H9 (cell line): Measurements from ENCODE around the gene GMPR2. TPM values are rescaled to one million over a fixed set of nuclear protein-coding genes. Genes with fewer than 3 reads are reported as not detected.

ENCODE experiments used
- DNase-seq: peaks from one replicate; pipeline ENCODE4 v3.0.0-alpha.2; 2017
- H2AFZ ChIP-seq: one replicate; pipeline ENCODE4 v1.6.1; 2013; ENCODE audit warnings: mild to moderate bottlenecking, low read length, control low read depth, moderate library complexity
- H2AK5ac ChIP-seq: 2 replicates; pipeline ENCODE4 v1.6.1; 2013; ENCODE audit warnings: low read length, control low read depth, mixed read lengths; ENCODE audit not compliant: insufficient read length
- H2BK120ac ChIP-seq: one replicate; pipeline ENCODE4 v1.6.1; 2013; ENCODE audit warnings: low read depth, mild to moderate bottlenecking, low read length, control low read depth, inconsistent platforms; ENCODE audit not compliant: poor library complexity, severe bottlenecking
- H2BK12ac ChIP-seq: 2 replicates; pipeline ENCODE4 v1.6.1; 2013; ENCODE audit warnings: low read length, control low read depth, mixed read lengths, low read depth; ENCODE audit not compliant: insufficient read length
- H2BK15ac ChIP-seq: 2 replicates; pipeline ENCODE4 v1.6.1; 2013; ENCODE audit warnings: low read depth, low read length, control low read depth
- H2BK20ac ChIP-seq: one replicate; pipeline ENCODE4 v1.6.1; 2013; ENCODE audit warnings: low read depth, mild to moderate bottlenecking, low read length, control low read depth, inconsistent platforms; ENCODE audit not compliant: poor library complexity, severe bottlenecking
- H2BK5ac ChIP-seq: 2 replicates; pipeline ENCODE4 v1.6.1; 2013; ENCODE audit warnings: low read length, control low read depth, mixed read lengths; ENCODE audit not compliant: insufficient read length
- H3K14ac ChIP-seq: 2 replicates; pipeline ENCODE4 v1.6.1; 2013; ENCODE audit warnings: low read length, control low read depth; ENCODE audit not compliant: insufficient read depth
- H3K18ac ChIP-seq: 2 replicates; pipeline ENCODE4 v1.6.1; 2013; ENCODE audit warnings: low read depth, mild to moderate bottlenecking, mixed read lengths, low read length, control low read depth; ENCODE audit not compliant: insufficient read length
- H3K23ac ChIP-seq: 2 replicates; pipeline ENCODE4 v1.6.1; 2013; ENCODE audit warnings: low read length, control low read depth, mixed read lengths, low read depth; ENCODE audit not compliant: insufficient read length
- H3K23me2 ChIP-seq: 2 replicates; pipeline ENCODE4 v1.6.1; 2013; ENCODE audit warnings: low read depth, mild to moderate bottlenecking, mixed read lengths, low read length, control low read depth; ENCODE audit not compliant: insufficient read length, poor library complexity, severe bottlenecking
- H3K27ac ChIP-seq: 2 replicates; pipeline ENCODE4 v1.5.1; 2013; ENCODE audit warnings: low read length, control low read depth, mixed read lengths, low read depth; ENCODE audit not compliant: insufficient read length
- H3K27me3 ChIP-seq: 2 replicates; pipeline ENCODE4 v1.6.1; 2013; ENCODE audit warnings: low read length, control low read depth, inconsistent platforms; ENCODE audit not compliant: insufficient read depth
- H3K4ac ChIP-seq: 2 replicates; pipeline ENCODE4 v1.6.1; 2013; ENCODE audit warnings: low read depth, mild to moderate bottlenecking, control low read depth, inconsistent platforms, low read length, moderate library complexity
- H3K4me1 ChIP-seq: 2 replicates; pipeline ENCODE4 v1.6.1; 2013; ENCODE audit warnings: low read length, control low read depth, inconsistent platforms; ENCODE audit not compliant: insufficient read depth
- H3K4me2 ChIP-seq: 2 replicates; pipeline ENCODE4 v1.6.1; 2013; ENCODE audit warnings: low read length, control low read depth, mixed read lengths; ENCODE audit not compliant: insufficient read length, insufficient read depth
- H3K56ac ChIP-seq: 2 replicates; pipeline ENCODE4 v1.6.1; 2013; ENCODE audit warnings: low read depth, mild to moderate bottlenecking, mixed read lengths, low read length, control low read depth; ENCODE audit not compliant: insufficient read length
- H3K79me1 ChIP-seq: 2 replicates; pipeline ENCODE4 v1.6.1; 2013; ENCODE audit warnings: low read depth, mild to moderate bottlenecking, moderate library complexity, low read length, control low read depth, inconsistent platforms; ENCODE audit not compliant: insufficient read depth, poor library complexity, severe bottlenecking
- H3K79me2 ChIP-seq: 2 replicates; pipeline ENCODE4 v1.6.1; 2013; ENCODE audit warnings: low read length, control low read depth, inconsistent platforms; ENCODE audit not compliant: insufficient read depth
- H3K9ac ChIP-seq: 2 replicates; pipeline ENCODE4 v1.6.1; 2013; ENCODE audit warnings: low read length, control low read depth, mixed read lengths; ENCODE audit not compliant: insufficient read length; ENCODE audit errors: extremely low read depth
- H3K9me3 ChIP-seq: one replicate; pipeline ENCODE4 v1.6.1; 2013; ENCODE audit warnings: low read depth, low read length, inconsistent platforms; ENCODE audit not compliant: control insufficient read depth
- H3T11ph ChIP-seq: one replicate; pipeline ENCODE4 v1.6.1; 2013; ENCODE audit warnings: mild to moderate bottlenecking, low read length, control low read depth, inconsistent platforms
- H4K20me1 ChIP-seq: one replicate; pipeline ENCODE4 v1.6.1; 2013; ENCODE audit not compliant: control insufficient read depth, insufficient read length, insufficient read depth
- H4K5ac ChIP-seq: 2 replicates; pipeline ENCODE4 v1.6.1; 2013; ENCODE audit warnings: low read depth, mild to moderate bottlenecking, mixed read lengths, low read length, control low read depth; ENCODE audit not compliant: insufficient read length
- H4K8ac ChIP-seq: replicated peaks from 2 replicates; pipeline ENCODE4 v1.6.1; 2013; ENCODE audit warnings: low read length, control low read depth, mixed read lengths, low read depth; ENCODE audit not compliant: insufficient read length
- H4K91ac ChIP-seq: 2 replicates; pipeline ENCODE4 v1.6.1; 2013; ENCODE audit warnings: low read depth, mild to moderate bottlenecking, moderate library complexity, mixed read lengths, low read length, control low read depth; ENCODE audit not compliant: insufficient read length
- H3K27ac Mint-ChIP-seq, 3 experiments: 2 replicates in 2 of 3; 3 replicates in 1 of 3; pipeline ENCODE4 v1.8.0; 2020 to 2021; ENCODE audit warnings: mixed read lengths in 3 of 3, mild to moderate bottlenecking in 1 of 3, moderate library complexity in 1 of 3
- H3K27me3 Mint-ChIP-seq: 2 replicates; pipeline ENCODE4 v1.8.0; 2021; ENCODE audit warnings: low read depth, mild to moderate bottlenecking, moderate library complexity, mixed read lengths
- H3K36me3 Mint-ChIP-seq, 3 experiments: 2 replicates in 2 of 3; 3 replicates in 1 of 3; pipeline ENCODE4 v1.8.0; 2020 to 2021; ENCODE audit warnings: low read depth in 3 of 3, mixed read lengths in 3 of 3; ENCODE audit not compliant: insufficient read depth in 1 of 3
- H3K4me1 Mint-ChIP-seq, 2 experiments: 2 replicates each; pipeline ENCODE4 v1.8.0; 2020; ENCODE audit warnings: mixed read lengths in 2 of 2
- H3K4me3 Mint-ChIP-seq, 2 experiments: 2 replicates in 1 of 2; 3 replicates in 1 of 2; pipeline ENCODE4 v1.8.0; 2020 to 2021; ENCODE audit warnings: mild to moderate bottlenecking in 2 of 2, mixed read lengths in 2 of 2, moderate library complexity in 1 of 2
- H3K9me3 Mint-ChIP-seq, 2 experiments: 2 replicates in 1 of 2; 3 replicates in 1 of 2; pipeline ENCODE4 v1.8.0; 2020; ENCODE audit warnings: mild to moderate bottlenecking in 2 of 2, mixed read lengths in 2 of 2, moderate library complexity in 1 of 2
- CTCF ChIP-seq: fragments of 200-600 bp; sonication (generic); conservative IDR thresholded peaks from 3 replicates; pipeline ENCODE4 v1.8.0; 2021; ENCODE audit warnings: antibody characterized with exemption, mild to moderate bottlenecking
- WGBS: extraction: QIAGEN DNeasy Blood & Tissue Kit; methylation state at CpG from one replicate; pipeline ENCODE4 v1.1.7; 2013; ENCODE audit warnings: missing lambda C conversion rate, low lambda C conversion rate, mixed read lengths; ENCODE audit not compliant: insufficient read length; ENCODE audit errors: extremely low coverage; 5-methylcytosine and 5-hydroxymethylcytosine counted together
- total RNA-seq: library from RNA; stranded (reverse); gene quantifications from 2 replicates; pipeline ENCODE4 v1.2.1, GENCODE V29; 2021

Gene GMPR2
- total RNA-seq, 1 experiment from 2014 or later = 84.7 TPM

- Histone ChIP-seq H3K4me2 (no peak overlapping the region), H3K18ac (no peak overlapping the region), H3K4ac (no peak overlapping the region), H2BK20ac (no peak overlapping the region), H3K23me2 (peaks cover 8% of the 10 kb centered on the region), H2BK5ac (no peak overlapping the region), H2BK15ac (no peak overlapping the region), H3T11ph (no peak overlapping the region), H2BK12ac (no peak overlapping the region), H3K79me1 (no peaks in the 10 kb centered on the region), H2BK120ac (no peak overlapping the region), H4K20me1 (no peaks in the 10 kb centered on the region), H3K27ac (no peak overlapping the region), H4K8ac (no peak overlapping the region), H3K79me2 (no peaks in the 10 kb centered on the region), H3K9ac (no peak overlapping the region), H3K23ac (no peak overlapping the region), H4K91ac (no peak overlapping the region), H3K4me1 (no peaks in the 10 kb centered on the region), H3K56ac (no peak overlapping the region), H4K5ac (no peak overlapping the region), H3K14ac (no peak overlapping the region), H3K27me3 (no peaks in the 10 kb centered on the region), H2AFZ (no peak overlapping the region), H3K9me3 (no peaks in the 10 kb centered on the region), H2AK5ac (no peak overlapping the region)
- Mint-ChIP-seq H3K4me3 (peak overlapping the region; percentile 1 to 83; a peak in 2 of 5 replicates), H3K4me1 (peaks cover 12 to 14% of the 10 kb centered on the region in 2 experiments), H3K27ac (no peak overlapping the region), H3K9me3 (no peaks in the 10 kb centered on the region), H3K27me3 (no peaks in the 10 kb centered on the region), H3K36me3 (0 out of 7 replicates have a peak, but pooled peaks cover 0 to 4% (median 0%) of the 10 kb centered on the region in 3 experiments)
- TF ChIP-seq CTCF = no peak
- no peak for DNase-seq
- WGBS = no CpG with 5 or more reads among the region's 2 CpGs
Measured at GRCh38 chr14:24272467-24272866, 39.7 kb downstream of the GMPR2 start.
